Activated gamma-delta T cell treated with Interleukin-2 at 50 U/mL for 16 hours (primary cell): ENCODE data around the gene UBAC2.

ENCODE experiments used
- DNase-seq: peaks from one replicate; pipeline ENCODE4 v3.0.0-alpha.2; 2020

UBAC2 gene

GRCh38 chr13:99422586-99423220 lies 222.0 kb downstream of the UBAC2 start:
- DNase-seq, result no peak

DNA sequence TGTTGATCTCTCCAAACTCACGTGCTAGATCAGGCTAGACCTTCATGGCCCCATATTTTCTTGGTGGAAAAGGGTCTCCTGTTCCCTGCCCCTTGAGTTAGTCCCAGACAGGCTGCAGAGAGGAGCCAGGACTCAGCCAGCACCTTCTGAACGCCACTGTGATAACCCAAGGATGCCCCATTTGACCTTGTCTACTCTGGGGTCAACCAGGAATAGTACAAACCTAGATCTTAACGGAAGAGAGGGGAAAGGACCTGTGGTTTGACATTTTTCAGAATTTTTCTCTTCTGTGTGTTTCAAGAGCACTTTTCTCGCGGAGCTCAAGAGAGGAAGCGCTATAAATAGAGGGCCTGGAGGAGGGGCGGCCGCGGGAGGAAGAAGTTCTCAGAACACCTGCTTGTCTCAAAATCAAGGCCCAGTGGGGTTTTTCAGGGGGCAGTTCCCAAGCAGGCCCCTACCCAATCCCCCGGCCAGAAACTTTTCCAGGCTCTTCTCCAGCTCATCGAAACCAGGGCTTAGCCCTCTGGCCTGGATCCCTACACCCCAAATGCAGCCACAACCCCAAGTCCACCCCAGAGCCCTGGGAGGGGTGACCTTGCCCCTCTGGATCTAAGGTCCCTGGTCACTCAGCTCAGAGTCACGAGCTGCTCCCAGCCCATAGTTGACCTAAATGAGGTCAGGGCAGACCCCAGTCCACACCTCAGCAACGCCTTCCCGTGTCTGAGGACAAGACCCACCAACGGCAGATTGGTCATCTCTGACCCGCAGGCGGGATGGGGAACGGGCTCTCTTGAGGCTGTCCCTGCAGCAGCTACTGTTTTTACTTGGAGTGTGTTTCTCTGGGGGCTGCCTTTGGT lies 225.1 kb downstream of the UBAC2 start:
- peak; percentile 50 for DNase-seq

GRCh38 chr13:99426426-99426825 lies 225.8 kb downstream of the UBAC2 start:
- no peak for DNase-seq

DNA sequence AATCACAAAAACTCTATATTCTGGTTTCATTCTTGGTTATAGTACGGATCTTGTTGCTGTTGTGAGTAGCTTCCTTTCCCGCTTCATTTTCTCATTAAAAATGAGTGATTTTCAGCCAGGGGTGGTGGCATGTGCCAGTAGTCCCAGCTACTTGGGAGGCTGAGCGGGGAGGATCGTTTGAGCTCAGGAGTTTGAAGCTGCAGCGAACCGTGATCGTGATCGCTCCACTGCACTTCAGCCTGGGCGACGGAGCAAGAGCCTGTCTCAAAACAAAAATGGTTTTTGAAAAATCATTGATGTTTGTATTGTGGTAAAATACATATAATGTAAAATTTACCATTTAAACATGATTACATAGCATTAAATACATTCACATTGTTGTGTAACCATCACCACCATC lies 229.0 kb downstream of the UBAC2 start:
- DNase-seq, result no peak

- DNase-seq, result no peak
Measured at GRCh38 chr13:99431927-99432608, 231.4 kb downstream of the UBAC2 start.

DNA sequence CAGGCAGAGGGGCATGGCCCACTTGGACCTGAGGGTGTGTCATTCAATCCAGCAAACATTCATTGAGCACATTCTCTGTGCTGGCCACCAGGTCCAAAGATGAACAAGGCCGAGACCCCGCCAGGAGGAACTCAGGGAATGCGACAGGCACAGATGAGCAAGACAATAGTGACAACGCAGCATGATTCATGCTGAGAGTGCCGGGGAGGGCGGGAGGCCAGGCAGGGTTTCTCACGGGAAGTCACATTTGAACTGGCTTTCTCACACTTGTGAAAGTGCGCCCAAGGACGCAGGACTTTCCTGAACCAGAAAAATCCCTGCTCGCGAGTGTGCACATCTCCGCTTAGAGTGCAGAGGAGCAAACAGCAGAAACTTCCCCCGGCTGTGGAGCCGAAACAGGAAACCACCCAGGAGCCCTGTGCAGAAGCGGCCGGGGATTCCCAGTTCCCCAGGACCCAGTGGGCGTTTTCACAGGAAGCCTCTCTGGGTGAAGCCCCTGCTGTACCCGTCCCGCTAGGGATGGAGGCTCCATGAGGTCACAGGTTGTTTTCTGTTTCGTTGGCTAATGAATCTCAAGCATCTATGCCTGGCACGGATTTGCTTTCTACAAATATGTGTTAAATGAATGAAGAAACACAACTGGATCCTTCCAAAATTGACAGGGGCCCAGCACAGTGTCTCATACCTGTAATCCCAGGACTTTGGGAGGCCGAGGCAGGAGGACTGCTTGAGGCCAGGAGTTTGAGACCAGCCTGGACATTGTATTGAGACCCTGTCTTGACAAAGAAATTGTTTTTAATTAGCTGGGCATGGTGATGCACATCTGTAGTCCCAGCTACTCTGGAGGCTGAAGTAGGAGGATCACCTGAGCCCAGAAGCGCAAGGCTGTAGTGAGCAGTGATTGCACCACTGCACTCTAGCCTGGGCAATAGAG lies 232.2 kb downstream of the UBAC2 start:
- DNase-seq, result peak; percentile 72

DNA sequence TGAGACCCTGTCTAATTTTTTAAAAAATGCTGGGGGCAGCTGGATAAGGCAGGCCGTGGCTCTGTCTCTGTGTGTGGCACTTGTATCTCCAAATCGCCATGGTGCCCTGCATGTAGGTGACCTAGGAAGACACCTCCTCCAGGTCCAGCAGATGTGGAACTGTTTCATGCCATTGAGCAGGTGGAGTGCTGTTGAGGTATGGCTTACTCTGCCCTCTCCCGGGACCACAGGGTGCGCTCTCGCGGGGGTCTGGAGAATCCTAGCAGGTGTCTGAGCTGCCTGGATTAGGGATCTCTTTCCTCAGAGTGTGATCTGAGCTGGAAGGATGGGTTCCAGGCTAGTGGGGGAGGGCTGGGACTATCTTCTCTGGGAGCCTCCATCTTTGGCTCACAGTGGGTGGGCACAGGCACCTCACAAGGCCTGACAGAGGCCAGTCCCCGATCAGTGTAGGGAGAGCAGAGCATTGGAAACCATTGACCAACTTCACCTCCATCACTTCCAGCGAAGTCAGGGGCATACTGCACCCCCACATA lies 233.0 kb downstream of the UBAC2 start:
- no peak for DNase-seq

- DNase-seq, result peak; percentile 71
Measured at GRCh38 chr13:99434258-99434788, 233.7 kb downstream of the UBAC2 start.

- no peak for DNase-seq
Measured at GRCh38 chr13:99435116-99435515, 234.5 kb downstream of the UBAC2 start.

- DNase-seq, result no peak
Measured at GRCh38 chr13:99435998-99436397, 235.3 kb downstream of the UBAC2 start.
